ENCODE data around the gene CRTC3. TPM values are rescaled to one million over a fixed set of nuclear protein-coding genes. Genes with fewer than 3 reads are reported as not detected.

Gene CRTC3
- total and polyA plus RNA-seq, 2 of the 13 experiments (the other 11 are each of a cell fraction or from before 2014, with no cell fraction given), result 8.4 to 11.8 TPM

- TF ChIP-seq ZFP36L2 (CRISPR knock-in tag; IDR thresholded peaks at IDR 0.05) (no peak), SRF (IDR thresholded peaks at IDR 0.05; ENCODE audit: low read depth, low read length) (no peak), MLXIP (CRISPR knock-in tag; IDR thresholded peaks at IDR 0.05; ENCODE audit: borderline replicate concordance) (no peak), ZNF761 (CRISPR knock-in tag; conservative IDR thresholded peaks at IDR 0.05) (no peak), ZNF24 (IDR thresholded peaks at IDR 0.05) (no peak), CEBPG (CRISPR knock-in tag; IDR thresholded peaks at IDR 0.05) (no peak), ZNF17 (CRISPR knock-in tag; IDR thresholded peaks at IDR 0.05) (no peak), ZNF263 (CRISPR knock-in tag; IDR thresholded peaks at IDR 0.05) (0 out of 2 replicates have a peak, but pooled peaks have one; percentile 35), AKAP8 (CRISPR knock-in tag; IDR thresholded peaks at IDR 0.05) (no peak), SMAD1 (CRISPR knock-in tag; IDR thresholded peaks at IDR 0.05; ENCODE audit: borderline replicate concordance, low read depth) (no peak), CAMTA2 (CRISPR knock-in tag; IDR thresholded peaks at IDR 0.05; ENCODE audit: borderline replicate concordance) (no peak), BCL6 (CRISPR knock-in tag; IDR thresholded peaks at IDR 0.05) (no peak), ZNF687 (CRISPR knock-in tag; IDR thresholded peaks at IDR 0.05) (peak; percentile 74), HOXA5 (CRISPR knock-in tag; IDR thresholded peaks at IDR 0.05) (no peak), KLF11 (CRISPR knock-in tag; IDR thresholded peaks at IDR 0.05) (no peak), ASH2L (IDR thresholded peaks at IDR 0.05; ENCODE audit: insufficient read length, low read depth, low read length) (peak; percentile 33), MLLT10 (CRISPR knock-in tag; IDR thresholded peaks at IDR 0.05) (no peak)
- TF ChIP-seq, protein P1, sequence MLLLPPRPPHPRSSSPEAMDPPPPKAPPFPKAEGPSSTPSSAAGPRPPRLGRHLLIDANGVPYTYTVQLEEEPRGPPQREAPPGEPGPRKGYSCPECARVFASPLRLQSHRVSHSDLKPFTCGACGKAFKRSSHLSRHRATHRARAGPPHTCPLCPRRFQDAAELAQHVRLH (CRISPR knock-in tag; IDR thresholded peaks at IDR 0.05; ENCODE audit: borderline replicate concordance, low read depth), result no peak
- TF ChIP-seq, protein P2, sequence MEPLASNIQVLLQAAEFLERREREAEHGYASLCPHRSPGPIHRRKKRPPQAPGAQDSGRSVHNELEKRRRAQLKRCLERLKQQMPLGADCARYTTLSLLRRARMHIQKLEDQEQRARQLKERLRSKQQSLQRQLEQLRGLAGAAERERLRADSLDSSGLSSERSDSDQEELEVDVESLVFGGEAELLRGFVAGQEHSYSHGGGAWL (CRISPR knock-in tag; IDR thresholded peaks at IDR 0.05), result 0 out of 2 replicates have a peak, but pooled peaks have one; percentile 19
- TF ChIP-seq, protein P3, sequence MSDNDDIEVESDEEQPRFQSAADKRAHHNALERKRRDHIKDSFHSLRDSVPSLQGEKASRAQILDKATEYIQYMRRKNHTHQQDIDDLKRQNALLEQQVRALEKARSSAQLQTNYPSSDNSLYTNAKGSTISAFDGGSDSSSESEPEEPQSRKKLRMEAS (IDR thresholded peaks at IDR 0.05), result peak; percentile 11; the same call in 1 of the 2 replicates
These were observed 728 bp downstream of the CRTC3 start (continued) for GRCh38 chr15:90530250-90531051.
